Measurements from ENCODE around the gene LILRB4.
"Not testable (repeated sequence)": the region's sequence is repeated elsewhere in the genome, so short reads cannot be mapped to it uniquely, and the experiment has no call there.

LILRB4 gene

GRCh38 chr19:54684527-54684926, 21.7 kb downstream of the LILRB4 start:
- no peak for FAIRE-seq
- no peak for TF ChIP-seq CTCF (IDR thresholded peaks at IDR 0.05; ENCODE audit: insufficient read depth, missing control alignments)
- no peak for DNase-seq (ENCODE audit: insufficient read length, low spot score)

- FAIRE-seq (no peak), DNase-seq (ENCODE audit: insufficient read length, low spot score) (no peak)
- no peak for TF ChIP-seq CTCF (IDR thresholded peaks at IDR 0.05; ENCODE audit: insufficient read depth, missing control alignments)
These were observed 29.0 kb downstream of the LILRB4 start for GRCh38 chr19:54691582-54692297.

- DNase-seq (ENCODE audit: insufficient read length, low spot score) (no peak), FAIRE-seq (no peak)
These were observed 29.5 kb downstream of the LILRB4 start for GRCh38 chr19:54692298-54692615.

GRCh38 chr19:54694648-54695047, 31.9 kb downstream of the LILRB4 start:
- FAIRE-seq (no peak), DNase-seq (ENCODE audit: insufficient read length, low spot score) (no peak)
- TF ChIP-seq CTCF (IDR thresholded peaks at IDR 0.05; ENCODE audit: insufficient read depth, missing control alignments): no peak

More at GRCh38 chr19:54692298-54692615, 29.5 kb downstream of the LILRB4 start:
- TF ChIP-seq CTCF (IDR thresholded peaks at IDR 0.05; ENCODE audit: insufficient read depth, missing control alignments): no peak

GRCh38 chr19:54696117-54696548, 33.3 kb downstream of the LILRB4 start:
- no peak for FAIRE-seq
- no peak for DNase-seq (ENCODE audit: insufficient read length, low spot score)
- no peak for TF ChIP-seq CTCF (IDR thresholded peaks at IDR 0.05; ENCODE audit: insufficient read depth, missing control alignments)

GRCh38 chr19:54696766-54697165, 34.0 kb downstream of the LILRB4 start:
- TF ChIP-seq CTCF (IDR thresholded peaks at IDR 0.05; ENCODE audit: insufficient read depth, missing control alignments): no peak
- FAIRE-seq (no peak), DNase-seq (ENCODE audit: insufficient read length, low spot score) (no peak)

- FAIRE-seq; DNase-seq (ENCODE audit: insufficient read length, low spot score): not testable (repeated sequence)
These were observed 34.9 kb downstream of the LILRB4 start for GRCh38 chr19:54697716-54698115.

GRCh38 chr19:54704928-54705327, 42.1 kb downstream of the LILRB4 start:
- no peak for TF ChIP-seq CTCF (IDR thresholded peaks at IDR 0.05; ENCODE audit: insufficient read depth, missing control alignments)
- no peak for FAIRE-seq
- DNase-seq (ENCODE audit: insufficient read length, low spot score): no peak
